AML-193 (cell line): ENCODE results near the gene SH3RF3.

Experiments
- DNase-seq, 2 experiments: peaks; one replicate each; lab custom pipeline; 2025; lab: John Stamatoyannopoulos, UW

The SH3RF3 gene

GRCh38 chr2:109453371-109453995 is 324.5 kb downstream of the SH3RF3 start:
- no peak for DNase-seq

- no peak for DNase-seq
Measured at GRCh38 chr2:109454304-109454703, 325.3 kb downstream of the SH3RF3 start.

- no peak for DNase-seq
Measured at GRCh38 chr2:109454765-109455394, 325.9 kb downstream of the SH3RF3 start.

- DNase-seq = no peak
Measured at GRCh38 chr2:109455731-109456691, 327.0 kb downstream of the SH3RF3 start.

GRCh38 chr2:109456776-109457175 is 327.8 kb downstream of the SH3RF3 start:
- DNase-seq = no peak

GRCh38 chr2:109457366-109457765 is 328.4 kb downstream of the SH3RF3 start:
- DNase-seq = no peak

- DNase-seq = no peak
Measured at GRCh38 chr2:109457794-109458193, 328.8 kb downstream of the SH3RF3 start.

- DNase-seq = no peak
Measured at GRCh38 chr2:109458512-109458911, 329.5 kb downstream of the SH3RF3 start.

GRCh38 chr2:109459485-109459884 is 330.5 kb downstream of the SH3RF3 start:
- no peak for DNase-seq

GRCh38 chr2:109460553-109461324 is 331.7 kb downstream of the SH3RF3 start:
- no peak for DNase-seq

- no peak for DNase-seq
Measured at GRCh38 chr2:109463236-109463635, 334.2 kb downstream of the SH3RF3 start.

GRCh38 chr2:109463891-109464290 is 334.9 kb downstream of the SH3RF3 start:
- no peak for DNase-seq

- DNase-seq = no peak
Measured at GRCh38 chr2:109466674-109467575, 337.9 kb downstream of the SH3RF3 start.

- no peak for DNase-seq
Measured at GRCh38 chr2:109467701-109468100, 338.7 kb downstream of the SH3RF3 start.

- no peak for DNase-seq
Measured at GRCh38 chr2:109468893-109469292, 339.9 kb downstream of the SH3RF3 start.

- DNase-seq = no peak
Measured at GRCh38 chr2:109471658-109472057, 342.7 kb downstream of the SH3RF3 start.

- DNase-seq = no peak
Measured at GRCh38 chr2:109472331-109472959, 343.4 kb downstream of the SH3RF3 start.

- DNase-seq = no peak
Measured at GRCh38 chr2:109472974-109473373, 344.0 kb downstream of the SH3RF3 start.

- DNase-seq = no peak
Measured at GRCh38 chr2:109473616-109474318, 344.8 kb downstream of the SH3RF3 start.

GRCh38 chr2:109474319-109474825 is 345.4 kb downstream of the SH3RF3 start:
- DNase-seq = no peak
